Measurements from ENCODE around the gene WNT9A.

Gene WNT9A

DNA sequence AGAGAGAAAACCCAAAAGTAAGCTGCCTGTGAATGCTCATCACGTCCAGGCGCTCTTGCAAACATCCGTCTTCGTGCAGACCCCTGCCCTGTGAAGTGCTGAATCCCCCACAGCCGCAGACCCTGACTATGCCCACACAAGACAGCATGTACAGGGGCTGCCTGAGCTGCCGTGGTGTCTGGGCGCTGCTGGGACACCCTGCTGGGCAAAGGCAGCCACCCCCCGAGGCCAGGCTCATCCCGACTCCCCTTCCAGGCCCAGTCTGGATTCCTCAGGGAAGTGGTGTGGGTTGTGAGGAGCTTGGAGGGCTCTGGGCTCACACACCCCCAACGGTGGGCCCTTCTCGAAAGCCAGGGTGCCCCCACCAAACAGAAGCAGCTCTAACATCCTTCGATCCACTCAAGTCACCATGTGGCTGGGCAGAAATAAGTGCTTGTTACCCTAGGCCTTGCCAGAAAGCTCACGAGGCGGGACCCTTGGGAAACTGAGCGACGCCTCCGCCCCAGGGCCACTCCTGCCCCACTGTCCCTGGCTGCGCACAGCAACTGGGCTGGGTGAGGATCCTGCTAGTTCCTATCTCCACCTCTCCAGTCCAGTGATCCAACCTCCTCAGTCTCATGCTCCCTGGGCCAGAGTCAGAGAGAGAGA lies 4.8 kb upstream of the WNT9A start:
- H3K4me3 ChIP-seq (replicated peaks; ENCODE audit: insufficient read depth, low read length), result no peak overlapping the region
- no peak overlapping the region for H3K27ac ChIP-seq (replicated peaks)
- TF ChIP-seq GABPA (IDR thresholded peaks at IDR 0.05; ENCODE audit: low read depth) (no peak), POLR2AphosphoS5 (IDR thresholded peaks at IDR 0.05; ENCODE audit: low read depth) (no peak), SPI1 (IDR thresholded peaks at IDR 0.05; ENCODE audit: borderline replicate concordance, low read depth) (no peak)
- TF ChIP-seq, protein P1, sequence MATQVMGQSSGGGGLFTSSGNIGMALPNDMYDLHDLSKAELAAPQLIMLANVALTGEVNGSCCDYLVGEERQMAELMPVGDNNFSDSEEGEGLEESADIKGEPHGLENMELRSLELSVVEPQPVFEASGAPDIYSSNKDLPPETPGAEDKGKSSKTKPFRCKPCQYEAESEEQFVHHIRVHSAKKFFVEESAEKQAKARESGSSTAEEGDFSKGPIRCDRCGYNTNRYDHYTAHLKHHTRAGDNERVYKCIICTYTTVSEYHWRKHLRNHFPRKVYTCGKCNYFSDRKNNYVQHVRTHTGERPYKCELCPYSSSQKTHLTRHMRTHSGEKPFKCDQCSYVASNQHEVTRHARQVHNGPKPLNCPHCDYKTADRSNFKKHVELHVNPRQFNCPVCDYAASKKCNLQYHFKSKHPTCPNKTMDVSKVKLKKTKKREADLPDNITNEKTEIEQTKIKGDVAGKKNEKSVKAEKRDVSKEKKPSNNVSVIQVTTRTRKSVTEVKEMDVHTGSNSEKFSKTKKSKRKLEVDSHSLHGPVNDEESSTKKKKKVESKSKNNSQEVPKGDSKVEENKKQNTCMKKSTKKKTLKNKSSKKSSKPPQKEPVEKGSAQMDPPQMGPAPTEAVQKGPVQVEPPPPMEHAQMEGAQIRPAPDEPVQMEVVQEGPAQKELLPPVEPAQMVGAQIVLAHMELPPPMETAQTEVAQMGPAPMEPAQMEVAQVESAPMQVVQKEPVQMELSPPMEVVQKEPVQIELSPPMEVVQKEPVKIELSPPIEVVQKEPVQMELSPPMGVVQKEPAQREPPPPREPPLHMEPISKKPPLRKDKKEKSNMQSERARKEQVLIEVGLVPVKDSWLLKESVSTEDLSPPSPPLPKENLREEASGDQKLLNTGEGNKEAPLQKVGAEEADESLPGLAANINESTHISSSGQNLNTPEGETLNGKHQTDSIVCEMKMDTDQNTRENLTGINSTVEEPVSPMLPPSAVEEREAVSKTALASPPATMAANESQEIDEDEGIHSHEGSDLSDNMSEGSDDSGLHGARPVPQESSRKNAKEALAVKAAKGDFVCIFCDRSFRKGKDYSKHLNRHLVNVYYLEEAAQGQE (IDR thresholded peaks at IDR 0.05; ENCODE audit: insufficient replicate concordance, low read depth), result no peak
- TF ChIP-seq, protein P2, sequence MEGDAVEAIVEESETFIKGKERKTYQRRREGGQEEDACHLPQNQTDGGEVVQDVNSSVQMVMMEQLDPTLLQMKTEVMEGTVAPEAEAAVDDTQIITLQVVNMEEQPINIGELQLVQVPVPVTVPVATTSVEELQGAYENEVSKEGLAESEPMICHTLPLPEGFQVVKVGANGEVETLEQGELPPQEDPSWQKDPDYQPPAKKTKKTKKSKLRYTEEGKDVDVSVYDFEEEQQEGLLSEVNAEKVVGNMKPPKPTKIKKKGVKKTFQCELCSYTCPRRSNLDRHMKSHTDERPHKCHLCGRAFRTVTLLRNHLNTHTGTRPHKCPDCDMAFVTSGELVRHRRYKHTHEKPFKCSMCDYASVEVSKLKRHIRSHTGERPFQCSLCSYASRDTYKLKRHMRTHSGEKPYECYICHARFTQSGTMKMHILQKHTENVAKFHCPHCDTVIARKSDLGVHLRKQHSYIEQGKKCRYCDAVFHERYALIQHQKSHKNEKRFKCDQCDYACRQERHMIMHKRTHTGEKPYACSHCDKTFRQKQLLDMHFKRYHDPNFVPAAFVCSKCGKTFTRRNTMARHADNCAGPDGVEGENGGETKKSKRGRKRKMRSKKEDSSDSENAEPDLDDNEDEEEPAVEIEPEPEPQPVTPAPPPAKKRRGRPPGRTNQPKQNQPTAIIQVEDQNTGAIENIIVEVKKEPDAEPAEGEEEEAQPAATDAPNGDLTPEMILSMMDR (IDR thresholded peaks at IDR 0.05; ENCODE audit: insufficient read depth, low read length), result no peak
- no peak for DNase-seq (ENCODE audit: low read depth in 1 of 2, low spot score in 1 of 2)
- H3K27me3 ChIP-seq (ENCODE audit: insufficient read depth, poor library complexity, severe bottlenecking), result peaks cover 16% of the 10 kb centered on the region

DNA sequence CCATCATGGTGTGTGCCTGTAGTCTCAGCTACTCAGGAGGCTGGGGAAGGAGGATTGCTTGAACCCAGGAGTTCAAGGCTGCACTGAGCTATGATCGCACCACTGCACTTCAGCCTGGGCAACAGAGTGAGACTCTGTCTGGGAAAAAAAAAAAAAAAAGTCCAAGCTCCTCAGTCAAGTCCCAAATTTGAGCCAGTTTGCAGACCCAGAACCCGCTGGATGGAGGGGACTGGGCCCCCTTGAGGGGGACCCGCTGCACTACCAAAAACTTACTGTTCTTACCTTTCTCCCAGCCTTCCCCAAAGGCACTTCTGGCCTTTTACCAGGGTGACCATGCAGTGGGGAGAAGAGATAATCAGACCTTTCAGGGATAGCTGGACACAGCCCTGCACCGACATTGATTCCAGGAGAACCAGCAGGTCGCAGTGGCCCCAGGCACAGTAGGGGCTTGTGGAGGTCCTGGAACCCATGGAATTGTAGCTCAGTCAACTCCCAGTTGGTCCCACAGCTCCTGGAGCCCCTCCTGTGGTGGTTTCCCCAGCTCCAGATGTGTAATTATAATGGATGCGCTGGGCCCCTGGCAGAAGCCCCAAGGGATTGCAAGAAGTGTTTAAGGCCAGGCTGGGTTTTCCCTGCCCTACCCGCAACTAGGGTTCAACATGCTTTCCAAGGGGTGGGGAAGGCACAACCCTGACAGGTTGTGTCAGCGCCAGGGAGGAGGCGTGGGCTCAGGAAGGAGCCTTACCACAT lies 4.1 kb upstream of the WNT9A start:
- TF ChIP-seq, protein P2 (IDR thresholded peaks at IDR 0.05; ENCODE audit: insufficient read depth, low read length), result no peak
- TF ChIP-seq POLR2AphosphoS5 (IDR thresholded peaks at IDR 0.05; ENCODE audit: low read depth) (no peak), GABPA (IDR thresholded peaks at IDR 0.05; ENCODE audit: low read depth) (no peak), SPI1 (IDR thresholded peaks at IDR 0.05; ENCODE audit: borderline replicate concordance, low read depth) (no peak)
- TF ChIP-seq, protein P1 (IDR thresholded peaks at IDR 0.05; ENCODE audit: insufficient replicate concordance, low read depth), result no peak
- DNase-seq (ENCODE audit: low read depth in 1 of 2, low spot score in 1 of 2), result no peak
- no peak overlapping the region for H3K4me3 ChIP-seq (replicated peaks; ENCODE audit: insufficient read depth, low read length)
- no peak overlapping the region for H3K27ac ChIP-seq (replicated peaks)
- peaks cover 21% of the 10 kb centered on the region for H3K27me3 ChIP-seq (ENCODE audit: insufficient read depth, poor library complexity, severe bottlenecking)

DNA sequence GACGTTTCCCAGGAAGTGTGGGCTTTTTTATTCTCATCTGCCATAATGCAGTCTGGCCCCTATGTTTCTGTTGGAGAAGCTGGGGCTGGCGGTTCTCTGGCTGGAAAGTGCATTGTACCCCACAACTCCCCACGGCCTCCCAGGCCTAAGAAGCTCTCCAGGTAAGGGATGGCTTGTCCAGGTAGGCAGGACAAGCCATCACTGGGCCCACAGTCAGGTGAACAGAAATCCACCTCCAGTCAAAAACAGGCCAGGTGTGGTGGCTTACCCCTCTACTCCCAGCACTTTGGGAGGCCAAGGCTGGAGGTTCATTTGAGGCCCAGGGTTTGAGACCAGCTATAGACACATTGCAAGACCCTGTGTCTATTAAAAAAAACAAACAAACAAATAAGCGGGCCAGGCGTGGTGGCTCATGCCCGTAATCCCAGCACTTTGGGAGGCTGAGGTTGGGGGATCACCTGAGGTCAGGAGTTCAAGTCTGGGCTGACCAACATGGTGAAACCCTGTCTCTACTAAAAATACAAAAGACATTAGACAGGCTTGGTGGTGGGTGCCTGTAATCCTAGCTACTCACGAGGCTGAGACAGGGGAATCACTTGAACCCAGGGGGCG lies 3.1 kb upstream of the WNT9A start:
- TF ChIP-seq, protein P2 (IDR thresholded peaks at IDR 0.05; ENCODE audit: insufficient read depth, low read length), result no peak
- TF ChIP-seq, protein P1 (IDR thresholded peaks at IDR 0.05; ENCODE audit: insufficient replicate concordance, low read depth), result no peak
- TF ChIP-seq POLR2AphosphoS5 (IDR thresholded peaks at IDR 0.05; ENCODE audit: low read depth) (no peak), SPI1 (IDR thresholded peaks at IDR 0.05; ENCODE audit: borderline replicate concordance, low read depth) (no peak), GABPA (IDR thresholded peaks at IDR 0.05; ENCODE audit: low read depth) (no peak)
- no peak overlapping the region for H3K27ac ChIP-seq (replicated peaks)
- no peak for DNase-seq (ENCODE audit: low read depth in 1 of 2, low spot score in 1 of 2)
- H3K4me3 ChIP-seq (replicated peaks; ENCODE audit: insufficient read depth, low read length), result no peak overlapping the region
- H3K27me3 ChIP-seq (ENCODE audit: insufficient read depth, poor library complexity, severe bottlenecking), result peaks cover 25% of the 10 kb centered on the region
